Measurements from ENCODE around the gene MCC.

- no peak for TF ChIP-seq GATA3 (IDR thresholded peaks at IDR 0.05; ENCODE audit: low read depth, low read length)
- no peak for TF ChIP-seq GATA2 (IDR thresholded peaks at IDR 0.05; ENCODE audit: low read depth, low read length)
Measured at GRCh38 chr5:113215401-113216060, 272.7 kb downstream of the MCC start.
